Fibroblast of lung (primary cell): ENCODE measurements around the gene HIPK2.

Experiments used
- EZH2 ChIP-seq: IDR thresholded peaks from 2 replicates; pipeline ENCODE4 v1.5.1; 2012; ENCODE audit warnings: low read length, control low read depth, mild to moderate bottlenecking; ENCODE audit errors: missing control alignments
- TF ChIP-seq, protein P1 (sequence below), 2 donors: IDR thresholded peaks in 1 of 2; conservative IDR thresholded peaks in 1 of 2; 1 replicate in 1 of 2; 2 replicates in 1 of 2; pipeline ENCODE4 v1.5.1; 2011 to 2012; ENCODE audit warnings: low read length in 2 of 2, control low read depth in 1 of 2, inconsistent platforms in 1 of 2, low read depth in 1 of 2, mild to moderate bottlenecking in 1 of 2

DNA sequence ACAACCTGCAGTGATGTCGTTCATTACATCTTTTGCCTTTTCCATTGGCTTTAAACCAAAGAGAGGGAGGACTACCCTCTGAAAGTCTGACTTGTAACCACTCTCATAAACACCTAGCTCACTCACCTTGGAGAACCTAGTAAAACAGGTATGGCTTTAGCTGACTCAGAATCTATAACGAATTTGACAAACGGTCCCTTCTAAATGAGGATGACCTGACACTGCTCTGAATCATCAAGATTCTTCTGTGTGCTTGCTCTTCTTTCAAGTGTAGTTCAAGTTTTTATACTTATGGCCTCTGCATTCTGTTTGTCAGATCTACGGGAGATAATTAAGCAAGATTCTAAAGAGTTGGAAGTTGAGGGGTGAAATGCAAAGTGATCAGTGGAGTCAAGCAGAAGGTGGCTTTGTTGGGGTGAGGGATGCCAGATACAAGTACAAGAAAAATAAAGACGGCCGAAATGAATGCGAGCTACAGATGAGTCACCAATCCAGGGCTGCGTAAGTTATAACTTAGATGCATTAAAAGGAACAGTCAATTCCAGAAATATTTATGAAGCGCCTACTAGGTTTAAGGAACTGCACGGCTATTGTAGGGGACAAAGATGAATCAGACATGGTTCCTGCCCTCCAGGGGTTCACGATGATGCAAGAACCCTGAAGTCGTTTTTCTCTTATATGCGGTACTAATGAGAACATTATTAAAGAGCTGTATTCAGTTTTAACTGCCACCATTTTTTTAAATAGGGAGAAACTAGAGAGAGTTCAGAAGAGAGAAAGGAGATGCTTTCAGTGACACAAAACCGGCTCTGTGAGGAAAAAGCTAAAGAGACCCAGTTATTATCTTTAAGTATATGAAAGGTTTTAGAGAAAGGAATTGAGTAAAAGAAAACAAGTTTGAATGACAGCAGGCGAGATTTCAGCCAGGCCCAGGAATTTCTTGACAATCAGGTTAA lies 6.5 kb downstream of the HIPK2 start:
- TF ChIP-seq, protein P1, sequence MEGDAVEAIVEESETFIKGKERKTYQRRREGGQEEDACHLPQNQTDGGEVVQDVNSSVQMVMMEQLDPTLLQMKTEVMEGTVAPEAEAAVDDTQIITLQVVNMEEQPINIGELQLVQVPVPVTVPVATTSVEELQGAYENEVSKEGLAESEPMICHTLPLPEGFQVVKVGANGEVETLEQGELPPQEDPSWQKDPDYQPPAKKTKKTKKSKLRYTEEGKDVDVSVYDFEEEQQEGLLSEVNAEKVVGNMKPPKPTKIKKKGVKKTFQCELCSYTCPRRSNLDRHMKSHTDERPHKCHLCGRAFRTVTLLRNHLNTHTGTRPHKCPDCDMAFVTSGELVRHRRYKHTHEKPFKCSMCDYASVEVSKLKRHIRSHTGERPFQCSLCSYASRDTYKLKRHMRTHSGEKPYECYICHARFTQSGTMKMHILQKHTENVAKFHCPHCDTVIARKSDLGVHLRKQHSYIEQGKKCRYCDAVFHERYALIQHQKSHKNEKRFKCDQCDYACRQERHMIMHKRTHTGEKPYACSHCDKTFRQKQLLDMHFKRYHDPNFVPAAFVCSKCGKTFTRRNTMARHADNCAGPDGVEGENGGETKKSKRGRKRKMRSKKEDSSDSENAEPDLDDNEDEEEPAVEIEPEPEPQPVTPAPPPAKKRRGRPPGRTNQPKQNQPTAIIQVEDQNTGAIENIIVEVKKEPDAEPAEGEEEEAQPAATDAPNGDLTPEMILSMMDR (conservative IDR thresholded peaks at IDR 0.05 in 1 of 2, IDR thresholded peaks at IDR 0.05 in 1 of 2; ENCODE audit: low read depth in 1 of 2, low read length in 2 of 2) = no peak
- no peak for TF ChIP-seq EZH2
